Nephron (organoid): ENCODE measurements around the gene PPFIA4.

ENCODE experiments used
- H3K27ac Mint-ChIP-seq, 3 experiments: 2 replicates each; pipeline ENCODE4 v1.8.0; 2020; ENCODE audit warnings: mixed read lengths in 3 of 3, mild to moderate bottlenecking in 2 of 3, moderate library complexity in 1 of 3
- H3K27me3 Mint-ChIP-seq: 2 replicates; pipeline ENCODE4 v1.8.0; 2021; ENCODE audit warnings: low read depth, mild to moderate bottlenecking, moderate library complexity, mixed read lengths
- H3K36me3 Mint-ChIP-seq: 2 replicates; pipeline ENCODE4 v1.8.0; 2020; ENCODE audit warnings: low read depth, mixed read lengths
- H3K4me1 Mint-ChIP-seq: 2 replicates; pipeline ENCODE4 v1.8.0; 2020; ENCODE audit warnings: mixed read lengths
- H3K4me3 Mint-ChIP-seq, 3 experiments: 2 replicates each; pipeline ENCODE4 v1.8.0; 2020; ENCODE audit warnings: mild to moderate bottlenecking in 3 of 3, mixed read lengths in 3 of 3, moderate library complexity in 2 of 3
- H3K9me3 Mint-ChIP-seq: 2 replicates; pipeline ENCODE4 v1.8.0; 2020; ENCODE audit warnings: mixed read lengths
- TF ChIP-seq, protein P1 (sequence below), 3 experiments: fragments of 200-600 bp; sonication (generic); IDR thresholded peaks; one replicate each; pipeline ENCODE4 v1.5.0; 2021; ENCODE audit warnings: antibody characterized with exemption in 3 of 3; ENCODE audit not compliant: unreplicated experiment in 3 of 3

PPFIA4 gene

GRCh38 chr1:203121186-203122015 lies 95.1 kb downstream of the PPFIA4 start:
- peaks cover 66% of the 10 kb centered on the region for H3K4me1 Mint-ChIP-seq
- peaks cover 49% of the 10 kb centered on the region for H3K27me3 Mint-ChIP-seq
- H3K4me3 Mint-ChIP-seq: no peak overlapping the region
- H3K27ac Mint-ChIP-seq: peak overlapping the region in 2 of 3 experiments; percentile 0 to 11
- TF ChIP-seq, protein P1, sequence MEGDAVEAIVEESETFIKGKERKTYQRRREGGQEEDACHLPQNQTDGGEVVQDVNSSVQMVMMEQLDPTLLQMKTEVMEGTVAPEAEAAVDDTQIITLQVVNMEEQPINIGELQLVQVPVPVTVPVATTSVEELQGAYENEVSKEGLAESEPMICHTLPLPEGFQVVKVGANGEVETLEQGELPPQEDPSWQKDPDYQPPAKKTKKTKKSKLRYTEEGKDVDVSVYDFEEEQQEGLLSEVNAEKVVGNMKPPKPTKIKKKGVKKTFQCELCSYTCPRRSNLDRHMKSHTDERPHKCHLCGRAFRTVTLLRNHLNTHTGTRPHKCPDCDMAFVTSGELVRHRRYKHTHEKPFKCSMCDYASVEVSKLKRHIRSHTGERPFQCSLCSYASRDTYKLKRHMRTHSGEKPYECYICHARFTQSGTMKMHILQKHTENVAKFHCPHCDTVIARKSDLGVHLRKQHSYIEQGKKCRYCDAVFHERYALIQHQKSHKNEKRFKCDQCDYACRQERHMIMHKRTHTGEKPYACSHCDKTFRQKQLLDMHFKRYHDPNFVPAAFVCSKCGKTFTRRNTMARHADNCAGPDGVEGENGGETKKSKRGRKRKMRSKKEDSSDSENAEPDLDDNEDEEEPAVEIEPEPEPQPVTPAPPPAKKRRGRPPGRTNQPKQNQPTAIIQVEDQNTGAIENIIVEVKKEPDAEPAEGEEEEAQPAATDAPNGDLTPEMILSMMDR (IDR thresholded peaks at IDR 0.05; ENCODE audit: unreplicated experiment in 3 of 3): no peak
- no peaks in the 10 kb centered on the region for H3K9me3 Mint-ChIP-seq
- H3K36me3 Mint-ChIP-seq: no peaks in the 10 kb centered on the region

DNA sequence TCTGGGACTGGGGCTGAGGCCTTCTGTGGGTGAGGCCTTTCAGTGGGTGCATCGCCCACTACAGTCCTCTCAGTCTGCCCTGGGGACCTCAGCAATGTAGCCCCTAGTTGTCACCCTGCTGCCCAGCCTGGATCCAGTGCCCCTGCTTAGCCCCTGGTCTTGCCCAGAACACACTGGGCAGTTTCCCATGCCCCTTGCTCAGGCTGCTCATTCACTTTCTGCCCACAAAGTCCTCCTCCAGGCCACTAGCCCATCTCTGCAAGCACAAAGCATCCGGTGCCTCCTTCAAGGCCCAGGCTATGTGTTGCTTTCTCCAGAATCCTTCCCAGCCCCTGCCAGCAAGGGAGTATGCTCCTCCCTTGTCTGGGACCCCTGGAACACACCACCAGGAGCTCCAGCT lies 95.9 kb downstream of the PPFIA4 start:
- Mint-ChIP-seq H3K36me3 (no peaks in the 10 kb centered on the region), H3K27ac (peak overlapping the region in 1 of 3 experiments; percentile 0), H3K4me3 (no peak overlapping the region), H3K9me3 (no peaks in the 10 kb centered on the region), H3K27me3 (peaks cover 51% of the 10 kb centered on the region), H3K4me1 (peaks cover 69% of the 10 kb centered on the region)
- TF ChIP-seq, protein P1 (IDR thresholded peaks at IDR 0.05; ENCODE audit: unreplicated experiment in 3 of 3): no peak

DNA sequence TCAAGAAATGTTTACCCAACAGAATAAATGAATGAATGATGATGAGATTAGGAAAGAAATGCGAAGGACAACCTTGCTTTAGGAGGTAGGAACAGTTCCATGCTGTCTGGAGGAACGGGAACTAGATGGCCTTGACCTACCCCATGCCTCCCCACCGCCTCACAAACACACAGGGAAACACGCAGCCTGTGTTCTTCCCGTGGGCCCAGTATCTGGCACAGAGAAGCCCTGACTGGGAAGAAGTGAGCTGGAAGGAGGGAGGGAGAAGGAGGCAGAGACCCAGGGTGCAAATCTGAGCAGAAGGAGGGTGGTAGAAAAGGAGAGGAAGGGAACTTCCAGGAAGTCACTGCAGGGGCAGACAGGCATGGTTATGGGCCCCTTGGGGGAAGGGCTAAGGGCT lies 97.7 kb downstream of the PPFIA4 start:
- peaks cover 48% of the 10 kb centered on the region for H3K27me3 Mint-ChIP-seq
- no peak overlapping the region for H3K27ac Mint-ChIP-seq
- TF ChIP-seq, protein P1 (IDR thresholded peaks at IDR 0.05; ENCODE audit: unreplicated experiment in 3 of 3): no peak
- peaks cover 72% of the 10 kb centered on the region for H3K4me1 Mint-ChIP-seq
- H3K9me3 Mint-ChIP-seq: no peaks in the 10 kb centered on the region
- no peaks in the 10 kb centered on the region for H3K36me3 Mint-ChIP-seq
- H3K4me3 Mint-ChIP-seq: no peak overlapping the region

GRCh38 chr1:203124546-203125317 lies 98.4 kb downstream of the PPFIA4 start:
- Mint-ChIP-seq H3K9me3 (no peaks in the 10 kb centered on the region), H3K27ac (no peak overlapping the region), H3K27me3 (peaks cover 47% of the 10 kb centered on the region), H3K36me3 (no peaks in the 10 kb centered on the region), H3K4me1 (peaks cover 76% of the 10 kb centered on the region), H3K4me3 (peak overlapping the region in 1 of 3 experiments; percentile 12)
- TF ChIP-seq, protein P1 (IDR thresholded peaks at IDR 0.05; ENCODE audit: unreplicated experiment in 3 of 3): no peak

GRCh38 chr1:203126151-203126865 lies 100.0 kb downstream of the PPFIA4 start:
- H3K4me3 Mint-ChIP-seq: peak overlapping the region; percentile 77 to 83 (median 82)
- peak overlapping the region in 2 of 3 experiments; percentile 34 to 36 for H3K27ac Mint-ChIP-seq
- H3K4me1 Mint-ChIP-seq: peaks cover 74% of the 10 kb centered on the region
- no peaks in the 10 kb centered on the region for H3K36me3 Mint-ChIP-seq
- peaks cover 41% of the 10 kb centered on the region for H3K27me3 Mint-ChIP-seq
- TF ChIP-seq, protein P1 (IDR thresholded peaks at IDR 0.05; ENCODE audit: unreplicated experiment in 3 of 3): peak; percentile 41 to 61 (median 57)
- H3K9me3 Mint-ChIP-seq: no peaks in the 10 kb centered on the region
